Measurements from ENCODE around the gene PAPLN.

Gene PAPLN

GRCh38 chr14:73254247-73255004 is 17.1 kb downstream of the PAPLN start:
- H3K27me3 ChIP-seq, result no peaks in the 10 kb centered on the region
- H3K9me3 ChIP-seq, result no peaks in the 10 kb centered on the region
- TF ChIP-seq CTCF (IDR thresholded peaks at IDR 0.05), result no peak
- no peak overlapping the region for H3K27ac ChIP-seq
- no peaks in the 10 kb centered on the region for H3K36me3 ChIP-seq
- no peak overlapping the region for H3K4me3 ChIP-seq (ENCODE audit: low read depth in 1 of 2, low read length in 1 of 2)
- no peaks in the 10 kb centered on the region for H3K4me1 ChIP-seq (ENCODE audit: control insufficient read depth in 1 of 2, insufficient read depth in 1 of 2, low read depth in 1 of 2, low read length in 1 of 2)

GRCh38 chr14:73255005-73255400 is 17.7 kb downstream of the PAPLN start:
- no peak overlapping the region for H3K4me3 ChIP-seq (ENCODE audit: low read depth in 1 of 2, low read length in 1 of 2)
- H3K27ac ChIP-seq, result no peak overlapping the region
- H3K9me3 ChIP-seq, result no peaks in the 10 kb centered on the region
- no peak for TF ChIP-seq CTCF (IDR thresholded peaks at IDR 0.05)
- no peaks in the 10 kb centered on the region for H3K36me3 ChIP-seq
- H3K4me1 ChIP-seq (ENCODE audit: control insufficient read depth in 1 of 2, insufficient read depth in 1 of 2, low read depth in 1 of 2, low read length in 1 of 2), result no peaks in the 10 kb centered on the region
- no peaks in the 10 kb centered on the region for H3K27me3 ChIP-seq

- H3K4me3 ChIP-seq (ENCODE audit: low read depth in 1 of 2, low read length in 1 of 2), result no peak overlapping the region
- TF ChIP-seq CTCF (IDR thresholded peaks at IDR 0.05), result no peak
- no peaks in the 10 kb centered on the region for H3K9me3 ChIP-seq
- H3K27me3 ChIP-seq, result no peaks in the 10 kb centered on the region
- H3K4me1 ChIP-seq (ENCODE audit: control insufficient read depth in 1 of 2, insufficient read depth in 1 of 2, low read depth in 1 of 2, low read length in 1 of 2), result no peaks in the 10 kb centered on the region
- no peaks in the 10 kb centered on the region for H3K36me3 ChIP-seq
- no peak overlapping the region for H3K27ac ChIP-seq
Measured at GRCh38 chr14:73255693-73256225, 18.5 kb downstream of the PAPLN start.

GRCh38 chr14:73258076-73258475 is 20.8 kb downstream of the PAPLN start:
- H3K36me3 ChIP-seq, result no peaks in the 10 kb centered on the region
- TF ChIP-seq CTCF (IDR thresholded peaks at IDR 0.05), result no peak
- no peaks in the 10 kb centered on the region for H3K9me3 ChIP-seq
- H3K4me3 ChIP-seq (ENCODE audit: low read depth in 1 of 2, low read length in 1 of 2), result no peak overlapping the region
- H3K27me3 ChIP-seq, result no peaks in the 10 kb centered on the region
- H3K4me1 ChIP-seq (ENCODE audit: control insufficient read depth in 1 of 2, insufficient read depth in 1 of 2, low read depth in 1 of 2, low read length in 1 of 2), result no peaks in the 10 kb centered on the region
- no peak overlapping the region for H3K27ac ChIP-seq

- H3K36me3 ChIP-seq, result no peaks in the 10 kb centered on the region
- no peak for TF ChIP-seq CTCF (IDR thresholded peaks at IDR 0.05)
Measured at GRCh38 chr14:73258845-73259611, 21.7 kb downstream of the PAPLN start.

More at GRCh38 chr14:73258845-73259611, 21.7 kb downstream of the PAPLN start:
- no peaks in the 10 kb centered on the region for H3K9me3 ChIP-seq
- no peak overlapping the region for H3K27ac ChIP-seq
- H3K4me3 ChIP-seq (ENCODE audit: low read depth in 1 of 2, low read length in 1 of 2), result no peak overlapping the region
- H3K4me1 ChIP-seq (ENCODE audit: control insufficient read depth in 1 of 2, insufficient read depth in 1 of 2, low read depth in 1 of 2, low read length in 1 of 2), result no peaks in the 10 kb centered on the region
- no peaks in the 10 kb centered on the region for H3K27me3 ChIP-seq
